H9 (cell line): Measurements from ENCODE around the gene LCE6A. TPM values are rescaled to one million over a fixed set of nuclear protein-coding genes. Genes with fewer than 3 reads are reported as not detected.

ENCODE experiments used
- DNase-seq: peaks from one replicate; pipeline ENCODE4 v3.0.0-alpha.2; 2017
- H2AFZ ChIP-seq: one replicate; pipeline ENCODE4 v1.6.1; 2013; ENCODE audit warnings: mild to moderate bottlenecking, low read length, control low read depth, moderate library complexity
- H2AK5ac ChIP-seq: 2 replicates; pipeline ENCODE4 v1.6.1; 2013; ENCODE audit warnings: low read length, control low read depth, mixed read lengths; ENCODE audit not compliant: insufficient read length
- H2BK120ac ChIP-seq: one replicate; pipeline ENCODE4 v1.6.1; 2013; ENCODE audit warnings: low read depth, mild to moderate bottlenecking, low read length, control low read depth, inconsistent platforms; ENCODE audit not compliant: poor library complexity, severe bottlenecking
- H2BK12ac ChIP-seq: 2 replicates; pipeline ENCODE4 v1.6.1; 2013; ENCODE audit warnings: low read length, control low read depth, mixed read lengths, low read depth; ENCODE audit not compliant: insufficient read length
- H2BK15ac ChIP-seq: 2 replicates; pipeline ENCODE4 v1.6.1; 2013; ENCODE audit warnings: low read depth, low read length, control low read depth
- H2BK20ac ChIP-seq: one replicate; pipeline ENCODE4 v1.6.1; 2013; ENCODE audit warnings: low read depth, mild to moderate bottlenecking, low read length, control low read depth, inconsistent platforms; ENCODE audit not compliant: poor library complexity, severe bottlenecking
- H2BK5ac ChIP-seq: 2 replicates; pipeline ENCODE4 v1.6.1; 2013; ENCODE audit warnings: low read length, control low read depth, mixed read lengths; ENCODE audit not compliant: insufficient read length
- H3K14ac ChIP-seq: 2 replicates; pipeline ENCODE4 v1.6.1; 2013; ENCODE audit warnings: low read length, control low read depth; ENCODE audit not compliant: insufficient read depth
- H3K18ac ChIP-seq: 2 replicates; pipeline ENCODE4 v1.6.1; 2013; ENCODE audit warnings: low read depth, mild to moderate bottlenecking, mixed read lengths, low read length, control low read depth; ENCODE audit not compliant: insufficient read length
- H3K23ac ChIP-seq: 2 replicates; pipeline ENCODE4 v1.6.1; 2013; ENCODE audit warnings: low read length, control low read depth, mixed read lengths, low read depth; ENCODE audit not compliant: insufficient read length
- H3K23me2 ChIP-seq: 2 replicates; pipeline ENCODE4 v1.6.1; 2013; ENCODE audit warnings: low read depth, mild to moderate bottlenecking, mixed read lengths, low read length, control low read depth; ENCODE audit not compliant: insufficient read length, poor library complexity, severe bottlenecking
- H3K27ac ChIP-seq: 2 replicates; pipeline ENCODE4 v1.5.1; 2013; ENCODE audit warnings: low read length, control low read depth, mixed read lengths, low read depth; ENCODE audit not compliant: insufficient read length
- H3K27me3 ChIP-seq: 2 replicates; pipeline ENCODE4 v1.6.1; 2013; ENCODE audit warnings: low read length, control low read depth, inconsistent platforms; ENCODE audit not compliant: insufficient read depth
- H3K4ac ChIP-seq: 2 replicates; pipeline ENCODE4 v1.6.1; 2013; ENCODE audit warnings: low read depth, mild to moderate bottlenecking, control low read depth, inconsistent platforms, low read length, moderate library complexity
- H3K4me1 ChIP-seq: 2 replicates; pipeline ENCODE4 v1.6.1; 2013; ENCODE audit warnings: low read length, control low read depth, inconsistent platforms; ENCODE audit not compliant: insufficient read depth
- H3K4me2 ChIP-seq: 2 replicates; pipeline ENCODE4 v1.6.1; 2013; ENCODE audit warnings: low read length, control low read depth, mixed read lengths; ENCODE audit not compliant: insufficient read length, insufficient read depth
- H3K56ac ChIP-seq: 2 replicates; pipeline ENCODE4 v1.6.1; 2013; ENCODE audit warnings: low read depth, mild to moderate bottlenecking, mixed read lengths, low read length, control low read depth; ENCODE audit not compliant: insufficient read length
- H3K79me1 ChIP-seq: 2 replicates; pipeline ENCODE4 v1.6.1; 2013; ENCODE audit warnings: low read depth, mild to moderate bottlenecking, moderate library complexity, low read length, control low read depth, inconsistent platforms; ENCODE audit not compliant: insufficient read depth, poor library complexity, severe bottlenecking
- H3K79me2 ChIP-seq: 2 replicates; pipeline ENCODE4 v1.6.1; 2013; ENCODE audit warnings: low read length, control low read depth, inconsistent platforms; ENCODE audit not compliant: insufficient read depth
- H3K9ac ChIP-seq: 2 replicates; pipeline ENCODE4 v1.6.1; 2013; ENCODE audit warnings: low read length, control low read depth, mixed read lengths; ENCODE audit not compliant: insufficient read length; ENCODE audit errors: extremely low read depth
- H3K9me3 ChIP-seq: one replicate; pipeline ENCODE4 v1.6.1; 2013; ENCODE audit warnings: low read depth, low read length, inconsistent platforms; ENCODE audit not compliant: control insufficient read depth
- H3T11ph ChIP-seq: one replicate; pipeline ENCODE4 v1.6.1; 2013; ENCODE audit warnings: mild to moderate bottlenecking, low read length, control low read depth, inconsistent platforms
- H4K20me1 ChIP-seq: one replicate; pipeline ENCODE4 v1.6.1; 2013; ENCODE audit not compliant: control insufficient read depth, insufficient read length, insufficient read depth
- H4K5ac ChIP-seq: 2 replicates; pipeline ENCODE4 v1.6.1; 2013; ENCODE audit warnings: low read depth, mild to moderate bottlenecking, mixed read lengths, low read length, control low read depth; ENCODE audit not compliant: insufficient read length
- H4K8ac ChIP-seq: replicated peaks from 2 replicates; pipeline ENCODE4 v1.6.1; 2013; ENCODE audit warnings: low read length, control low read depth, mixed read lengths, low read depth; ENCODE audit not compliant: insufficient read length
- H4K91ac ChIP-seq: 2 replicates; pipeline ENCODE4 v1.6.1; 2013; ENCODE audit warnings: low read depth, mild to moderate bottlenecking, moderate library complexity, mixed read lengths, low read length, control low read depth; ENCODE audit not compliant: insufficient read length
- H3K27ac Mint-ChIP-seq, 3 experiments: 2 replicates in 2 of 3; 3 replicates in 1 of 3; pipeline ENCODE4 v1.8.0; 2020 to 2021; ENCODE audit warnings: mixed read lengths in 3 of 3, mild to moderate bottlenecking in 1 of 3, moderate library complexity in 1 of 3
- H3K27me3 Mint-ChIP-seq: 2 replicates; pipeline ENCODE4 v1.8.0; 2021; ENCODE audit warnings: low read depth, mild to moderate bottlenecking, moderate library complexity, mixed read lengths
- H3K36me3 Mint-ChIP-seq, 3 experiments: 2 replicates in 2 of 3; 3 replicates in 1 of 3; pipeline ENCODE4 v1.8.0; 2020 to 2021; ENCODE audit warnings: low read depth in 3 of 3, mixed read lengths in 3 of 3; ENCODE audit not compliant: insufficient read depth in 1 of 3
- H3K4me1 Mint-ChIP-seq, 2 experiments: 2 replicates each; pipeline ENCODE4 v1.8.0; 2020; ENCODE audit warnings: mixed read lengths in 2 of 2
- H3K4me3 Mint-ChIP-seq, 2 experiments: 2 replicates in 1 of 2; 3 replicates in 1 of 2; pipeline ENCODE4 v1.8.0; 2020 to 2021; ENCODE audit warnings: mild to moderate bottlenecking in 2 of 2, mixed read lengths in 2 of 2, moderate library complexity in 1 of 2
- H3K9me3 Mint-ChIP-seq, 2 experiments: 2 replicates in 1 of 2; 3 replicates in 1 of 2; pipeline ENCODE4 v1.8.0; 2020; ENCODE audit warnings: mild to moderate bottlenecking in 2 of 2, mixed read lengths in 2 of 2, moderate library complexity in 1 of 2
- CTCF ChIP-seq: fragments of 200-600 bp; sonication (generic); conservative IDR thresholded peaks from 3 replicates; pipeline ENCODE4 v1.8.0; 2021; ENCODE audit warnings: antibody characterized with exemption, mild to moderate bottlenecking
- WGBS: extraction: QIAGEN DNeasy Blood & Tissue Kit; methylation state at CpG from one replicate; pipeline ENCODE4 v1.1.7; 2013; ENCODE audit warnings: missing lambda C conversion rate, low lambda C conversion rate, mixed read lengths; ENCODE audit not compliant: insufficient read length; ENCODE audit errors: extremely low coverage; 5-methylcytosine and 5-hydroxymethylcytosine counted together
- total RNA-seq: library from RNA; stranded (reverse); gene quantifications from 2 replicates; pipeline ENCODE4 v1.2.1, GENCODE V29; 2021

LCE6A gene
- total RNA-seq, 1 experiment from 2014 or later = not detected

- Mint-ChIP-seq H3K27me3 (no peaks in the 10 kb centered on the region; the same call in none of the 2 replicates), H3K27ac (no peak overlapping the region), H3K36me3 (peaks cover 7 to 14% (median 8%) of the 10 kb centered on the region in 3 experiments; a peak in 5 of 7 replicates), H3K4me1 (no peaks in the 10 kb centered on the region), H3K4me3 (no peak overlapping the region), H3K9me3 (peaks cover 50 to 54% of the 10 kb centered on the region in 2 experiments)
- Histone ChIP-seq H3K9ac (no peak overlapping the region), H2AFZ (no peak overlapping the region), H2BK15ac (no peak overlapping the region), H3K14ac (no peak overlapping the region), H3K79me1 (no peaks in the 10 kb centered on the region), H3K79me2 (no peaks in the 10 kb centered on the region), H3K9me3 (no peaks in the 10 kb centered on the region), H3K56ac (no peak overlapping the region), H2AK5ac (no peak overlapping the region), H3T11ph (no peak overlapping the region), H3K23ac (no peak overlapping the region), H3K27me3 (no peaks in the 10 kb centered on the region), H2BK12ac (no peak overlapping the region), H3K18ac (no peak overlapping the region), H3K4me2 (no peak overlapping the region), H3K4me1 (no peaks in the 10 kb centered on the region), H2BK5ac (no peak overlapping the region), H3K23me2 (no peaks in the 10 kb centered on the region), H2BK120ac (no peak overlapping the region), H4K5ac (no peak overlapping the region), H4K91ac (no peak overlapping the region), H2BK20ac (no peak overlapping the region), H3K27ac (no peak overlapping the region), H4K20me1 (no peaks in the 10 kb centered on the region), H4K8ac (no peak overlapping the region), H3K4ac (no peak overlapping the region)
- WGBS = no CpG with 5 or more reads among the region's 1 CpG
- DNase-seq = no peak
- TF ChIP-seq CTCF = no peak
These were observed 34.2 kb downstream of the LCE6A start for GRCh38 chr1:152876827-152877226.
